GM19468 (cell line): Measurements from ENCODE around the gene SMLR1.

Source experiments
- ATAC-seq: cut with Tn5 transposase; IDR thresholded peaks from one replicate; pipeline ENCODE4 v1.9.1; 2021; ENCODE audit warnings: mild to moderate bottlenecking, moderate library complexity, moderate number of reproducible peaks; ENCODE audit not compliant: unreplicated experiment; ENCODE audit errors: extremely low read depth

Gene SMLR1

DNA sequence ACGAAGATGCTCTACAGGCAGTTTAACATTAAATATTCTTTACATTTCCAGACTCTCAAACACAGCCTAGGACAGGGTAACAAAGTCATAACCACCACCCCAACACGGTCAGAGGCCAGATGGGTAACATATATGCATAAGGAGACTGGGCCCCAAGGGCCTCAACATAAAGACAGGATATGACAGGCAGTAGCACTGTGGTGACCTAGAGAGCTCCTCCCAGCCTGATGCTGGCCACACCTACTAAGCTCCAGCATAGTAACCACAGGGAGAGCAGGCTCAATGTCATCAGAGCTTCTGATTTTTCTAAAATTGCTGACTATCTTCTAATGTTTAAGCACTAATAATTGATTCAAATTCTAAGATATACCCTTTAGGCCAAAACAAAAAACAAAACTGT lies 21.7 kb downstream of the SMLR1 start:
- ATAC-seq: peak; percentile 36

DNA sequence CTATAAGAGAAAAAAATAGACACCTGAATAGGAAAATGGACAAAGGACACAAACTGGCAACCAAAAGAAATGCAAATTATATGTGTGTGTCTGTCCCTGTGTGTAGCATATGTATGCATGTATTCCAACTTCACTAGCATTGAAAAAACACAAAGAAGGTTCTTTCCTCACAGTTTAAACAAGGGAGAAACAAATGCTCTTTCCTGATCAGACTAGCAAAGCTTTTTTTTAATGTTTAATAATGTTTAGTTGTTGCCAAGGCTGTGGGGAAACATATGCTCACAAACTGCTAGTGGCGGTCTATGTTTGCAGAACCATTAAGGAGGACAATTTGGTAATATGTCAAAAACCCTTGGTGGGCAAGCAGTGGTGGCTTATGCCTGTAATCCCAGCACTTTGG lies 22.4 kb downstream of the SMLR1 start:
- ATAC-seq: no peak

DNA sequence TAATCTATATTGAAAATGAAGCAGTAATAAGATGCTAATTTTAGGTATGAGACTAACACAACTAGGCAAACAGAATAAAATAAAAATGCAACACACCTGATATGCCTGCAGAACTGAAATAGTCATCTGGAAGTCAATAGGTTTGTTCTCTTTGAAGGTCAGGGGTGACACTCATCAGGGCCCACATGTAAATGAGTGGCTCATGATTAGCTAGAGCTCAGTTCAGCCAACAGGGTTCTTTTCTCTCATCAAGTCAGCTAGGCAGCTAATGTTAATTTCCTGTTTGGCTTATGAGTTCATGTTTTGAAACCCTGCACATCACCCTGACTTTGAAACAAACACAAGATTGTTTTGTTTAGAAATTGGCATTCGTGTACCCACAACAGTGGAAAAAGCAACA lies 23.8 kb downstream of the SMLR1 start:
- no peak for ATAC-seq

DNA sequence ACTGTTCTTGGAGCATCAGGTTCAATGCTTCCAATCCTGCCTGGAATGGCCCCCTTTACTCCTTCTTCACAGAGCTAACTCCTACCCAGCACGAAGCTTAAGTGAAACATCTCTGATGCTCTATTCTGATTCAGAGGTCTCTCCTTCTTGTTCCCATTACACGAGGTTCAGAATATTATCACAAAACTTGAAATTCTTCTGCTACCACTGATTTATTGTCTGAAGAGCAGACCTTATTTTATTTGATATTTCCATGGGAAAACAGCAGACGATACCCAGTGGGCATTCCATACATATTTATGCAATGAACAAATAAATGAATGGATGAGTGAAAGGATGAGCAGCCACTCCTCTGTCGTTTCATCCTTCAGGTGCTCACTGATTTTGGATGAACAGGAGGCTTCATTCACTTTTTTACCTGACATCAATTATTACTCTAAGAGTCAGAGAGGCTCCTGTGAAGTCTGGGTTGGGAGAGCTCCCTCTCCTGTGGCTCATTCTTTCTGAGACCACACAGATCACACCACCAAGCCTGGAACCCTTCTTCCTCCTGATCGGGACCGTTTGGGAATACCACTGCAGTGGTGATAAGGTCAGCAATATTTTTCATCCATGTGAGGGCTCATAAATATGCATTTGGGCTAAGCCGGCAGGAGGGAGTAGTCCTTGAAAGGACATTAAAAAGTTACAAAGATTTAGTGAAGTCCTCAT lies 25.8 kb downstream of the SMLR1 start:
- no peak for ATAC-seq

DNA sequence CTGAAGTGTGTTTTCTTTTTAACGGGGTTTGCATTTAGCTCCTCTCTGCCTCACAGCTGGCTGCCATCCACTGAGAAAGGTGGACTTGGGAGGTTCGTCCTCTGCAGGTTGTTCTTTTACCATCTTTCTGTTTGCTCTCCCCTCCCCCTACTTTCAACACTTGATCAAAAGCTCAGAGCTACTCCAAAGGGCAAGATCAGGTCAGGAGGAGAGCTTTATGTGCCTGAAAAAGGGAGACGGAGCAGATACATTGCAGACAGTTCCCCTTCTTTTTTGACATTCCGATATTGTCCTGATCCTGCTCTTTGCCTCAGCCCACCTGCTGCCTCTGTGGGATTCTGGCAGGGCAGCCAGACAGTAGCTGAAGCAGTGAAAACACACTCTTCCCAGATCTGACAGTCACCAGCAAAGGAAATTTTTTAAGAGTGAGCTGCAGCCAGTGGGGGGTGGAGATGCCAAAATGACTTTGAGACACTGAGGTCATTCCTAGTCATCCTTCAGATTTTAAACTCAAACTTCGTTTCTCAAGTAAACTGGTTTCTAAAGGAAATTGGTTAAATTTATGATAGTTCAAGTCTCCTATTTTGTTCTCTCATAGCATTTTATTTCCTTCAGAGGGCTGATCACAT lies 26.5 kb downstream of the SMLR1 start:
- ATAC-seq: no peak

DNA sequence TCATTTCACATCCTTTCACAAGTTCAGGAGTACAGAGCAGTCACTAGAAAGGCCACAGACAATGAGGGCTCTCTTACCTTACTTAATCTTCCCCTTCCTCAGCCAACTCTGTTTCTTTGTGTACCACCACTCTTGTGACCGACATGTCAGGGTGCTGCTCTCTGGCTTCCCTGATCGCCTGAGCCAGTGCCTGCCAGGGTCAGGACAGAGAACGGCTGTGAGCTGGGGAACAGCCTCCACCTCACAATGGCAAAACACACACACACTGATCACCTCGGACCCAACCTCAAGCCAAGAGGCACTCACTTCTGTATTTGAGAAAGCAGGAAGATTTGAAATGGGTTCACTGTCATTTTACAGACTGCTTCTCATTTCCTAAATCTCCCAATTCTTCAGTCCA lies 30.8 kb downstream of the SMLR1 start:
- ATAC-seq: no peak

DNA sequence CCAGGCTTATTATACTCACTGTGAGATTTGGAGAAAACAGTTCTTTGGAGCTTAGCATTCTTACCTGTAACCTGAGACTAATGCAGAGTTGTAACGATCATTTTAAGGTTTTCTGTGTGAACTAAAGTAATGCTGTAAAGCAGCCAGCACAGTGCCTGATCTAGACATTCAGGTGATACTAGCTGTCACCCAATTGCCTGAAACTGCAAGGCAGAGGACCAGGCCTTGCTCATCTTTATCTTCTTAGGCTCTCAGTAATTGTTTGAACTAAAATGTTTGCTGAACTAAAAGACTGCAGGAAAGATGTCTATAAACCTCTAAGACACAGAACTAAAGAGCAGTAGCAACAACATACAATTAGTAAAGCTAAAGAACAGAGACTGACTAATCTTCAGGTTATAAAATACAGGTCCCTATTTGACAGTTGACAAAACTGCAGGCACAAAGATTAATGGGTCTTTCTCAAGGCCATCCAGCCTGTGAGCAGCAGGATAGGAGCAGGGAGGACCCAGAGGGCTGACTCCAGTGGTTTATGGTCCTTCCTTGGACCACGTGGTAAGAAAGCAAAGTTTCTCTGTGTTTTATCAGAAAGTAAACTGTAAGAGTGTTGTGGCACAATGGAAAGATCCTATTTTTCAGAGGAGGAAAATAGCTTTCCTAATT lies 31.4 kb downstream of the SMLR1 start:
- no peak for ATAC-seq

DNA sequence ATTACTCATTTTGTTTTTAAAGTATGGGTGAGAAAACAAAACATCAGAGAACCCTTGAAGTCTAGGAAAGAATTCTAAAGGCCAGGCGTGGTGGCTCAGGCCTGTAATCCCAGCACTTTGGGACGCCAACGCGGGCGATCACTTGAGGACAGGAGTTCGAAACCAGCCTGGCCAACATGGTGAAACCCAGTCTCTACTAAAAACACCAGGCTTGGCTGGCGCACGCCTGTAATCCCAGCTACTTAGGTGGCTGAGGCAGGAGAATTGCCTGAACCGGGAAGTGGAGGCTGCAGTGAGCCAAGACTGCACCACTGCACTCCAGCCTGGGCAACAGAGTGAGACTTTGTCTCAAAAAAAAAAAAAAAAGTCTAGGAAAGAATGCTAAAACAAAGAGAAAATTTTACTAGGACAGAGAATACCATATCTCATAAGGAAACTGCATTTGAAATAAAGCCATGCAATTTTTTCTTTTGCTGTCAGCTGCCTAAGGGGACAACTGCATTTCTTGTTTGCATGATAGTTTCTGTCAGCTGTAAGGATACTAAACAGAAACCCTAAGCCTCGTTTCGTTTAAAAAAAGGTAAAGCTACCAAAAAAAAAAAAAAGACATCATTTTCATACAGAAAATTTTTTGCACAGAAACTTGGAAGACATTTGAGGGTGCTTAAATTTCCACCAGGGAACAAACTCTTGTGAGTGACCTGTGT lies 32.1 kb downstream of the SMLR1 start:
- ATAC-seq: no peak

DNA sequence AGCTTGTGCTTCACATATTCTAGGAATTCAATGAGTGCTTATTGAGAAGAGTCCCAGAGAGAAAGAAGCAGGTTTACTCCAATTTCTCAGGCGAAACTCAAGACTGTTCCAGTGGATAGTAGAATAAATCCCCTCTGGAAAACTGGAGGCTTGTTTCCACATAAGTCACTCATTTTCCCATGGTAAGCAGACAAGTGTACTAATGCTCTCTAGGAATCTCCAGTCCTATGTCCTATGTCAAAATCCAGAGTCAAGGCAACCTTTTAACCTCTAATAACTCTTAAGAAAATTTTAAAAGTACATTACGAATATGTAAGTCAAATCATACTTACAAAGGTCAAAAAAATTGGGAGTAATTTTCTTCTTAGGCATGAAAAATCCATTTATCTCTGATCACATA lies 35.2 kb downstream of the SMLR1 start:
- no peak for ATAC-seq

DNA sequence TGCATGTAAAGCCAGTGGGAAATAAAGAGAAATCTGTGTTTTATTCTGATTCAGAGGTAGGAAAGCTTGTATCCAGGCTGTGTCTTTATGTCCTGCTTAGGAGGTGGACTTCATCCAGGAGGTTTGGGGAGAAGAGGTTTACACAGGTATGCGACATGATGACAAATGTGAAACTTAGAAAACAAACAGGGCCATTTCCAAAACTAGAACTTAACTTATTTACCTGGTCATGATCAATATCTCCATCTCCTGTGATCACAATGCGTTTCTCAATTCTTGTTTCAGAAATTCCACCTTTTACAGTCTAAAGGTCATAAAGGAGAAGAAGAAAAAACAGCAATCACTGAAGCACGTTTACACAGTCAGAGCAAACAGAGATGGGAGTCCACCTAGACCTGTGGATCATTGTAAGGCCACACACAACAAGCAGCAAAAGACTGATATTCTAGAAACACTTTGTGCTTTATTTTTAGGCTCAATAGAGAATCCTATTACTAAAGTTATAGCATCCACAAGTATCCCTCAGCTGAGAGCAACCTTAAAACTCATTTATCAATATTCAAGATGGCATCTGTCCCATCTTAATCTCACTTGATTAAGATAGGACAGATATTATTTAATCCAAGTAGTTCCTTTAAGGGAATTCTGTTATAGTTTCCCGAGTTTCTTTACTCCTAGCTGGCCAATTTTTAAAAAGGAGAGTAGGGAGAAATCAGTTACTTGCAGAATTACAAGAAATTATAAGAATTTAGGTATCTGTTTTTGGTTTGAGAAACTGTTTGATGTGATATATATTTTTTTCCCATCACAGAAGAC lies 36.4 kb downstream of the SMLR1 start:
- ATAC-seq: no peak

DNA sequence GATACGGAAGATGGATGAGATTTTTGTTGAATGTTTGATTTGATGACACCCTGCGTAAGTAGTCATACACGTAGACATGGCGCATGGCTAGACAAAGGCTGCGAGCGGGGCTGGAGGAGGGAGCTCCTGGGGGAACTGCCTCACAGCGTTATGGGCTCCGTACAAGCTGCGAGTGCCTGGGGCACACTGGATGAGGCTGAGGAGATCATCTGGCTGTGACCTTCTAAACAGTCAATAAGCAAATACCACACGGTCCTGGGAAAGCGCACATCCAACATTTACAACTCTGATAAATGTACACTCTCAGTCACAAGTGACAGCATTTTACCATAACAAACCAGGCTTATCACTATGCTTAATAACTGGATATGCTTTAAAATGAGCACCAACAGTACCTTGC lies 37.1 kb downstream of the SMLR1 start:
- no peak for ATAC-seq

DNA sequence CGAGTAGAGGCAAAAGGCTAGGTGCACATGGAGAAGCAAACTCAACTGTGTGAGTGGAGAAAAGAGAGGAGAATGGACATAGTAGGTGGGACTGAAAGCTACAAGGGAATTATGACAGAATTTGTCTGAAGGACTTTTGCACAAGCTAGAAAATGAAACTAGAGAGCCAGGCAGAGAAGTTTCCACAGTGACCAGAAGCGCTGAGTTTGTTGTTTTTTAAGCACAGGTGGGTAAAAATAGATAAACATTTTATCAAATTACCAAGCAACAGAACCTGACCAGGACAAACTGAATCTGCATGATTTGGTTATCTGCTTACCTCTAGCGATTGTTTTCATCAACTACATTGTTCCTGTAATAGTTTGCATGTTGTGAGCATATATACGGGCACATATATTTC lies 38.6 kb downstream of the SMLR1 start:
- ATAC-seq: no peak

DNA sequence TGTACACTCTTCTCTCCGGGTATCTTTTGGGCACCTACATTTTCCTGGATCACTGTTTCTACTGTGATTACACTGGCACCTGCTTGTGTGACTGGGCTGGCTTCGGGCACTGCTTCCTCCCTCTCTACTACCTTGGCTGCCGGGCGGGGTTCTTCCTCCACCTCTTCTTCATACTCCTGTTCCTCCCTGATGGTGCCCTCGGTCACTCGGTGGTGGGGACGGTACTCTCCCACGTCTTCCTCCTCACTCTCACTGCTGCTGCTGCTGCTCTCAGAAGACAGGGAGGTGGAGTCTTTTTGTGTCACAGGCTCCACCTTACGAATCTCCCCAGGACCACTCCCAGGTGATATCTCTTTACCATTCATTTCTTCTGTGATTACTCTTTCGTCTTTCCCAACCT lies 42.5 kb downstream of the SMLR1 start:
- no peak for ATAC-seq

DNA sequence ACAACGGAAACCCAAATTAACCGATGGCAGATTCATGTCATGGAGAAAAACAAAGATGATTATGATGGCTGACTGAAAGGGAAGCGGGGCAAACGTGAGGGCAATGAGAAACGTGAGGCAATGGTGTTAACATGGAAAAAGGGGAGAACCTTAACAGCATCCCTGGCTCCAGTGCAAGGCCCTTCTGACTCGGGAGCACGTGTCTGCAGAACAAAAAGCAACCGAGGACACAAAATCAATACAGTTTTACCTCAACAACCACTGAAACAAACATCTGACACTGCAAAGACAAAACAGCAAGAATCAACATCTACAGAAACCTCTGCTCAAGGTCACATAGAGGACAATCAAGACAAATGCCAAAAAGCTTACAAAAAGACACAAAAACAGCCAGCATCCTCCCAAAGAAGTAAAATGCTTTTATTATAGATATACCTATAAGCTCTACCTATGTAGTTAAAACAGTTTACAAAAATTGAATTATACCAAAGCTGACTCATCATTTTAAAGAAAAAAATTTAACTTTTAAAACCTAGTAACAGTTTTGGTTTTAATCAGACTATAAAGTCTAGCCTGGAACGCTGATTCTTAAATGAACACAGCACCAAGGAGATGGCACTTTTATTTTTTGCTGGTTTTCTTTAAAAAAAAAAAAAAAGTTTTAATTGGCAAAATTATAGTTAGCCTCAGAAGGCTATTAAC lies 43.1 kb downstream of the SMLR1 start:
- no peak for ATAC-seq

DNA sequence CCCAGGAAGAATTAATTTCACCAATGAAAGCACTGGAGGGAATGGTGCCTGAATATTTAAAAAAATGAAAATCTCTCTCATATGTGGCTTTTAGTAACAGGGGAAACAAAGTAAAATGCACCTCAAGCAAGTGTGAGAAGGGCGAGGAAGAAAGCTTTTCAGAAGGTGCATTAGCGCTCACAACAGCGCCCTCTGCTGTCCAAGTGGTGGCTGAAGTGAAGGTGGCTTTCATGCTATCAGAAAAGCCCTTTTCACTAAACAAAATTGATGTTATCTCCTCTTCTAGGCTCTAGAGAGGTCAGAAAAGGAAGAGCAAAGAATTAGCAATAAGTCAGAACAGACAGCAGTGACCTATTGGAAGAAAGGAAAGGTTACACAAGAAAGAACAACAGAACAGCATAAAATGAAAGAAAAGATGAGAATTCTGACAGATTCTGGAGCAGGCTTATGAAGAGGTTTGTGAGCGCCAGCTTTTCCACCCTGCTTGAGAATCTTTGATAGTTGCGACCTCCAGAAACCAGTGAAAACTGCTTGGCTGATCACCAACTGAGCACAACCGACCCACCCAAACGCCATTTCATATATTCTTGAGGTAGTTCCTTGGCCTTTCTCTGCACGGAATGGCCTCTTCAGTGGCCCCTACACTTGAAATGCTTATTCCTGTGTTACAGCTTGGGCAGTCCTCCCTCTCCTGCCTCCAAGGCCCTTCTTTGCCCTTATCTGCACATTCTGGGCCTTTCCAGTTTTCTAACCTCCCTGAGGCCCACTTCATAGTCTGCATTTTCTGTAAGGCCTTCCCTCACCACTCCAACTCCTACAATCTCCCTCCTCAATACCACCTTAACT lies 45.3 kb downstream of the SMLR1 start:
- ATAC-seq: no peak

DNA sequence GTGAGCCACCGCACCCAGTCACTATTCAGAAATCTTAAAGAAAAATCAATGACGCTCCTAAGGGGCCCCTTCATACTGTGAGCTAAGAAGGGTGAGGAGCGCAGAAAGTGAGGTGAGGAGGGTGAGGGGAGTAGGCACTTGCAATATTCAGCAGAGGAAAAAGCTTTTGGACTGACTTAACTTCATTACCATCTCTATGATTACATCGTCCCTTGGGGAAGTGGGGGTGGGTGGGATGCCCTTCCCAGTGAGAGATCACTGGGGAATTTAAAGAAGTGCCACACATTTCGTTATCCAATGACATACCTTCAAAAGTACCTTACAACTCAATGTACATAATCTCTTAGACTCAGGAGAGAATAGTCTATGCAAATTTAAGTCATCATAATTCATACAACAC lies 46.5 kb downstream of the SMLR1 start:
- ATAC-seq: no peak

DNA sequence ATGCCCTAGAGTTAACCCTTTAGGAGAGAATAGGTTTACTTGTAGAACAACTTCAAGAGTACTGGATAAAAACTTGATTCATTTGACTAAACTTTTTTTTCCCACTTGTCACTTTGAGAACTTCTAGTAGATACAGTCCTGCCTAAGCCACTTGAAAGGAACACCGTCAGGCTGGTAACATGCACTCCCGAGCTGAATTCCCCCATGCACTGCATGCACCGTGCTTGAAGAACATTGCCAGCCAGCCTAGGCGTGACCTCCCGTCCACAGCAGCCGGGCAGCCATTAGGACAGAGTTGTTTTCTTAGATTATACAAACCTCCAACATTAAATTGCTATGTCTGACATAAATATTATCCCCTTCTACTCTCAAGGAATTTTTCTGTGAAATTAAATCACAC lies 52.6 kb downstream of the SMLR1 start:
- ATAC-seq: no peak

DNA sequence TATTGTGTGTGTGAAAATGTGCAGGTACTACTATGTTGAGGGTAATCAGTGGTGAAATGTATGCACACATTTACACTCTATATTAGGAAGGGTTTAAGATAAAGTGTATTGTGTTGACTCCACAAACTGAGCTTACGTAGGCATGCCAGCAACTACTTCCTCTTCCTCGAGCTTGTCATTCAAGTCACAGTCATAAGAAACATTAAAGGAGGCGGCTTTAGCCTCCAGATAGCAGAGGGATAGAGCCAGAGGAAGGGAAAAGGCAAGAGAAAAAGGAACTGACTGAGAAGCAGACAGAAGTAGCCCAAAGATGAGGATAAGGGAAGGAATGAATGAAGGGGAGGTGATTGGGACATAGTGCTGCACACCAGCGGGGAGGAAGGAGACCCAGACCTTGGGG lies 55.2 kb downstream of the SMLR1 start:
- no peak for ATAC-seq
